NB4 (cell line): ENCODE measurements around the gene KSR2.

Experiments
- MYC ChIP-seq: IDR thresholded peaks from 2 replicates; pipeline ENCODE4 v1.6.1; 2011; ENCODE audit warnings: low read depth, low read length
- POLR2A ChIP-seq: IDR thresholded peaks from 2 replicates; pipeline ENCODE4 v1.6.1; 2011; ENCODE audit warnings: mild to moderate bottlenecking; ENCODE audit not compliant: insufficient read length; ENCODE audit errors: extremely low read depth
- TF ChIP-seq, protein P1 (sequence below): IDR thresholded peaks from one replicate; pipeline ENCODE4 v1.5.1; 2012; ENCODE audit warnings: low read depth, low read length
- TF ChIP-seq, protein P2 (sequence below): IDR thresholded peaks from 2 replicates; pipeline ENCODE4 v1.6.1; 2011; ENCODE audit warnings: low read depth, low read length

DNA sequence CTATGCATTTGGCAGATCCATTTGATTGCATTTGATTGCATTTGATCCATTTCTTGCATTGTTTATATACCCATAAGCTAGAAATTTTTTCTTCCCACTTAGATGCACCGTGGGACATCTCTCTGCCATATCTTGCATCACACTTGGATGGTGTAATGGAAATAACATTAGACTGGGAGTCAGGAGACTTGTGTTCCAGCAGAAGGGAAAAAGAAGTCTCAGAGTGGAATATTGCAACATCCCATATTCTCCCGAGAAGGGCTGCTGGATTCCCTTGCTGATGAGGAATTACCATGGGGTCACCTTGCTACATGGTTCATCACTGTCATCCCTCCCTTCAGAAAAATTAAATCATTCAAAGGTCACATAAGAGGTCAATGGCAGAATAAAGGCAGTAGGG lies 78.1 kb downstream of the KSR2 start:
- TF ChIP-seq, protein P1, sequence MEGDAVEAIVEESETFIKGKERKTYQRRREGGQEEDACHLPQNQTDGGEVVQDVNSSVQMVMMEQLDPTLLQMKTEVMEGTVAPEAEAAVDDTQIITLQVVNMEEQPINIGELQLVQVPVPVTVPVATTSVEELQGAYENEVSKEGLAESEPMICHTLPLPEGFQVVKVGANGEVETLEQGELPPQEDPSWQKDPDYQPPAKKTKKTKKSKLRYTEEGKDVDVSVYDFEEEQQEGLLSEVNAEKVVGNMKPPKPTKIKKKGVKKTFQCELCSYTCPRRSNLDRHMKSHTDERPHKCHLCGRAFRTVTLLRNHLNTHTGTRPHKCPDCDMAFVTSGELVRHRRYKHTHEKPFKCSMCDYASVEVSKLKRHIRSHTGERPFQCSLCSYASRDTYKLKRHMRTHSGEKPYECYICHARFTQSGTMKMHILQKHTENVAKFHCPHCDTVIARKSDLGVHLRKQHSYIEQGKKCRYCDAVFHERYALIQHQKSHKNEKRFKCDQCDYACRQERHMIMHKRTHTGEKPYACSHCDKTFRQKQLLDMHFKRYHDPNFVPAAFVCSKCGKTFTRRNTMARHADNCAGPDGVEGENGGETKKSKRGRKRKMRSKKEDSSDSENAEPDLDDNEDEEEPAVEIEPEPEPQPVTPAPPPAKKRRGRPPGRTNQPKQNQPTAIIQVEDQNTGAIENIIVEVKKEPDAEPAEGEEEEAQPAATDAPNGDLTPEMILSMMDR = no peak
- no peak for TF ChIP-seq POLR2A
- no peak for TF ChIP-seq MYC
- TF ChIP-seq, protein P2, sequence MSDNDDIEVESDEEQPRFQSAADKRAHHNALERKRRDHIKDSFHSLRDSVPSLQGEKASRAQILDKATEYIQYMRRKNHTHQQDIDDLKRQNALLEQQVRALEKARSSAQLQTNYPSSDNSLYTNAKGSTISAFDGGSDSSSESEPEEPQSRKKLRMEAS = no peak
